BJ (cell line): Measurements from ENCODE around the gene S100A1. TPM values are rescaled to one million over a fixed set of nuclear protein-coding genes. Genes with fewer than 3 reads are reported as not detected.

Source experiments
- CTCF ChIA-PET: fragments of 350-600 bp; formaldehyde crosslinking; extraction: SDS; loops from one replicate; lab custom pipeline; 2021; ENCODE audit warnings: antibody characterized with exemption, inconsistent platforms; lab: Yijun Ruan, JAX
- POLR2A ChIA-PET: fragments of 300-600 bp; sonication (Branson Sonifier 250); formaldehyde crosslinking; extraction: SDS; loops from one replicate; lab custom pipeline; 2021; ENCODE audit warnings: antibody characterized with exemption; lab: Charles Lee
- DNase-seq: peaks from one replicate; pipeline ENCODE4 v3.0.0-alpha.2; 2011; ENCODE audit warnings: low read depth
- H3K27me3 ChIP-seq: 2 replicates; pipeline ENCODE4 v1.6.0; 2011; ENCODE audit warnings: low read length; ENCODE audit not compliant: control insufficient read depth, insufficient read depth
- H3K36me3 ChIP-seq: 2 replicates; pipeline ENCODE4 v1.5.1; 2011; ENCODE audit warnings: low read length; ENCODE audit not compliant: control insufficient read depth, insufficient read depth
- H3K4me3 ChIP-seq: 2 replicates; pipeline ENCODE4 v1.5.1; 2011; ENCODE audit warnings: low read depth, mild to moderate bottlenecking, control low read depth, low read length
- CTCF ChIP-seq: IDR thresholded peaks from 2 replicates; pipeline ENCODE4 v1.5.1; 2011; ENCODE audit warnings: low read depth, mild to moderate bottlenecking, control low read depth, inconsistent platforms, low read length, moderate library complexity; ENCODE audit not compliant: insufficient read depth
- polyA plus RNA-seq: library from polyadenylated mRNA; depleted of rRNA; stranded (reverse); fragments of >200 nt; gene quantifications from 2 replicates; pipeline ENCODE4 v1.2.3, GENCODE V29; 2011

S100A1 gene
- polyA plus RNA-seq, 1 experiment: 0.71 TPM

DNA sequence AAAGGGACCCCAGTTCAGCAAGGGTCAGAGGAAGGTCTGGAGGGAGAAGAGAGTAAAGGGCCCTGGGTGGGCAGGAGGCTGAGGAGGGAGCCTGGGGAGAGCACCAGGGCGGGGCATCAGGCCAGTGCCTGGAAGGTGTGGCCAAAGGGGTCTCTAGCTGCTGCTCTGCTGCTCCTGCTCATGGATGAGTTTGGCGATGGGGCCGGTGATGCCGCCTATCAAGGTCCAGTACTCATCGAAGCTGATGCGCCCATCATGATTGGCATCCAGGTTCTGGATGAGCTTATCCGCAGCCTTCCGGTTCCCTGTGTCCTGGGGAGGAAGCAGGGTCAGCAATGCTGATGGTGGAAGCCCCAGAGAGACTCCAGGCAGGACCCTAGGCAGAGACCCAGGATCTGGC lies 20.9 kb upstream of the S100A1 start:
- H3K36me3 ChIP-seq: peaks cover 19% of the 10 kb centered on the region
- no peak for TF ChIP-seq CTCF
- DNase-seq: no peak
- CTCF ChIA-PET: interaction anchor here (1.1 to 2.7 kb wide), 2 partner anchors 10 to 20 kb away, joined by 3 to 10 read pairs; partner anchors contain the start of genes S100A13 and S100A14
- POLR2A ChIA-PET: no interaction called here
- H3K27me3 ChIP-seq: no peaks in the 10 kb centered on the region
- H3K4me3 ChIP-seq: no peak overlapping the region

DNA sequence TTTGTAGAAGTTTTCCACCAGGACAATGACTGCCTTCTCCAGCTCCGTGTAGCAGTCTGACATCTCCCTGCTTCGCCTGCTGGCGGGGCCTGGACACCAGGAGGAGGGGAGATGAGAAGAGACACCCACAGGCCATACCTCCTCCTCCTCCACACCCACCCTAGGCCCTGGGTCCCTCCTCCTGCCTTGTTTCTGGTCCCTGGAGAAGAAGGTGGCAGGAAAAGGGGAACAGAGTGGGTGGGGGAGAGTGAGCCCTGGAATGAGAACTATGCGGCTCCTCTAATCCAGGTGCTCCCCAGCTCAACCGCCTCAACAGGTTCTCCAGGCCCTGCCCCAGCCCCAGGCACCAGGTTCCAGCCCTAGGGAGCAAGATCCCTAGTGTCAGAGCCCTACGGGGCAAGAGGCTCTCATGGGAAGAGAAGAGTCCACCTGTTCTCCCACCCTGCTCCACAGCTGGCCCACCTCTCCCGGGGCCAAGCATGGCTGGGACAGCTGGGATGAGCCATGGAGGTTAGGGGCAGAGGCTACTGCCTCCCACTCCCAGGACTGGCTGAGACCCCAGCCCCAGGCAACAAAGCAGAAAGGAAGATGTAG lies 20.0 kb upstream of the S100A1 start:
- Histone ChIP-seq H3K36me3 (peaks cover 19% of the 10 kb centered on the region), H3K4me3 (peak overlapping the region; percentile 35), H3K27me3 (no peaks in the 10 kb centered on the region)
- no peak for DNase-seq
- TF ChIP-seq CTCF: no peak
- ChIA-PET POLR2A (interaction anchor here (0.5 kb wide), 2 partner anchors 9 to 119 kb away, joined by 3 read pairs; partner anchors contain the start of gene INTS3), CTCF (interaction anchor here (1.1 to 2.8 kb wide), 3 partner anchors 9 to 36 kb away, joined by 3 to 10 read pairs (median 8); partner anchors contain the start of genes S100A13 and S100A14)

- TF ChIP-seq CTCF: no peak
- Histone ChIP-seq H3K4me3 (peak overlapping the region; percentile 35), H3K36me3 (peaks cover 19% of the 10 kb centered on the region), H3K27me3 (no peaks in the 10 kb centered on the region)
- peak; percentile 84 for DNase-seq
- ChIA-PET POLR2A (interaction anchor here (0.5 to 1.1 kb wide), 3 partner anchors 10 to 119 kb away, joined by 3 to 5 read pairs (median 3); partner anchors contain the start of genes INTS3 and S100A13), CTCF (interaction anchor here (0.8 to 2.8 kb wide), 4 partner anchors 8 to 75 kb away, joined by 3 to 10 read pairs (median 6); partner anchors contain the start of genes S100A13 and S100A14)
Measured at GRCh38 chr1:153608742-153609584, 19.3 kb upstream of the S100A1 start.

- no peak for TF ChIP-seq CTCF
- H3K36me3 ChIP-seq: peaks cover 19% of the 10 kb centered on the region
- DNase-seq: no peak
- no peak overlapping the region for H3K4me3 ChIP-seq
- ChIA-PET POLR2A (interaction anchor here (1.1 kb wide), 1 partner anchor 18 kb away, joined by 5 read pairs; the partner anchor contains the start of gene S100A13), CTCF (interaction anchor here (0.6 to 2.8 kb wide), 3 partner anchors 36 to 98 kb away, joined by 3 to 8 read pairs (median 3); no protein-coding TSS in a partner anchor)
- no peaks in the 10 kb centered on the region for H3K27me3 ChIP-seq
Measured at GRCh38 chr1:153609585-153609907, 18.7 kb upstream of the S100A1 start.
